ENCODE data around the gene MAP4K1.
"Not testable (repeated sequence)": the region's sequence is repeated elsewhere in the genome, so short reads cannot be mapped to it uniquely, and the experiment has no call there.

MAP4K1 gene

DNA sequence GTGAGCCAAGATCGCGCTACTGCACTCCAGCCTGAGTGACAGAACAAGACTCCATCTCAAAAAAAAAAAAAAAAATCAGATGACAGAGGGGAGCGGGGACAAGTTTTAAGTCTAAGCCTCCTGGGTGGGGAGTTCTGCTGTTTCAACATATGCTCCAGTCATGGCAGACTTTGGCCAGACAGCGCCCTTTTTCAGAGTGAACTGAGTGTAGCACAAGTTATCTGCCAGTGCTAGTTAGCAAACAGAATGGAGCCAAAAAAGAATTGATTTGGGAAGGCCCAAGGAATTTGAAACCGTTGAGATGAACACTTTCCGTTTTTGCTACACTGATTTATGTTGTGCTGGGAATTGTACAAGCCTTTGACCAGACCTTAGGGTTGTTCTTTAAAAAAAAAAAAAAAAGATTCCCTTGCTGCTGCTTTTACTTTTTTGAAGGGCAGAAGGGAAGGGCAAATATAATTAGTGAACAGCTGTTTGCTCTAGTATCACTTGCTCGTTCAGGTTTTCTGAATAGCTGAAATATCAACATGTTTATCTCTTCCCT is 35.3 kb upstream of the MAP4K1 start:
- DNase-seq (ENCODE audit: low read depth in 1 of 2, low spot score in 1 of 2): no peak

DNA sequence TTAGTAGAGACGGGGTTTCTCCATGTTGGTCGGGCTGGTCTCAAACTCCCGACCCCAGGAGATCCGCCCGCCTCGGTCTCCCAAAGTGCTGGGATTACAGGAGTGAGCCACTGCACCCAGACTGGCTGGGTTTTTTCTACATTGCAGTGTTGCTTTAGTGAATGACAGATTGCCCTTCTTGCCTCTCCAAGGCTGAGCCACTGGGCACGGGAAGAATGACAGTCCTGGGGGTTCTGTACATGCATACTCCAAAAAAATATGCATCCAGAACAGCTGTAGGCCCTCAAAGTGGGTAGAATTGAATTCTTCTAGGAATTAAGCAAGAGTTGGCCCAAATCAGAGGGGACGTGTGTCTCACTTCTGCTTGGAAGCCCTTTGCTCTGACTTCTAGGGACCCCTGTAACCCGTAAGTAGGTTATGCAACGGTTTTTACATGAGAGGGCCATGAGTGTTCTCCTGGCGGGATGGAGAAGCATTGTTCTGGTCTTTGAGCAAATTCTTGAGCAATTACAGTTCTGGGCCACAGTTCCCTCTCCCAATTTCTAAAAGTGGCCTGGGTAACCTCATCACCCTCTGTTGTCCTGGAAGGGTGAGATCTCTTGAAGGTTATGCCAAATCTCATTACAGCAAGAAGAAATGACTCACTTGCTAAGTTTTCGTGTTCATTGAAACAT is 33.3 kb upstream of the MAP4K1 start:
- DNase-seq (ENCODE audit: low read depth in 1 of 2, low spot score in 1 of 2): no peak

DNA sequence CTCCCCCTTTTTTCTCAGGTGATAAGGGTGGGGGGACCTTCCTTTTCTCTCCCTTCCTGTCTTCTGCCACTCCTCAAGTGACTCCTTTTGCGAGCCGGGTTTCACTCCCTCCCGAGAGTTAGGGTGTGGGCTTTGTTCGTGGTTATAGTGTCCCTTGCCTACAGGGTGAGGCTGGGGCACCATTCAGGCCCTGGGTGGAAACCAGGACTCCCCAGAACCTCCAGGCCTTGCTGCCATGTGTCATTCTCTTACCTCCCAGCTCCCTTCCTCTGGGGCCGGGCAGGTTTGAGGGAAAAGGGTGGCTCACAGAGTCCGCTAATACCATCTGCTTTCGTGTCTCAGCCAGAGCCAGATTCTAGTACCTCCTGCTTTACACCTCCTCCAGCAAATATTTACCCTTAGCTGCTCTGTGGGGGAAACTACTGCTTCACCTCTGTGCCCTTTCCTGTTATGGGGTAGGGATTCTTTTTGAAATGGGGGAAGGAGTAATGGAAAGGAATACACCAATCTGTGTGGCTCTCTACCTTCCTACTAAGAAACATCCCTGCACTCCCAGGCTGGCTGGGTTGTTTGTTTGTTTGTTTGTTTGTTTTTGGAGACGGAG is 32.5 kb upstream of the MAP4K1 start:
- DNase-seq (ENCODE audit: low read depth in 1 of 2, low spot score in 1 of 2): no peak

DNA sequence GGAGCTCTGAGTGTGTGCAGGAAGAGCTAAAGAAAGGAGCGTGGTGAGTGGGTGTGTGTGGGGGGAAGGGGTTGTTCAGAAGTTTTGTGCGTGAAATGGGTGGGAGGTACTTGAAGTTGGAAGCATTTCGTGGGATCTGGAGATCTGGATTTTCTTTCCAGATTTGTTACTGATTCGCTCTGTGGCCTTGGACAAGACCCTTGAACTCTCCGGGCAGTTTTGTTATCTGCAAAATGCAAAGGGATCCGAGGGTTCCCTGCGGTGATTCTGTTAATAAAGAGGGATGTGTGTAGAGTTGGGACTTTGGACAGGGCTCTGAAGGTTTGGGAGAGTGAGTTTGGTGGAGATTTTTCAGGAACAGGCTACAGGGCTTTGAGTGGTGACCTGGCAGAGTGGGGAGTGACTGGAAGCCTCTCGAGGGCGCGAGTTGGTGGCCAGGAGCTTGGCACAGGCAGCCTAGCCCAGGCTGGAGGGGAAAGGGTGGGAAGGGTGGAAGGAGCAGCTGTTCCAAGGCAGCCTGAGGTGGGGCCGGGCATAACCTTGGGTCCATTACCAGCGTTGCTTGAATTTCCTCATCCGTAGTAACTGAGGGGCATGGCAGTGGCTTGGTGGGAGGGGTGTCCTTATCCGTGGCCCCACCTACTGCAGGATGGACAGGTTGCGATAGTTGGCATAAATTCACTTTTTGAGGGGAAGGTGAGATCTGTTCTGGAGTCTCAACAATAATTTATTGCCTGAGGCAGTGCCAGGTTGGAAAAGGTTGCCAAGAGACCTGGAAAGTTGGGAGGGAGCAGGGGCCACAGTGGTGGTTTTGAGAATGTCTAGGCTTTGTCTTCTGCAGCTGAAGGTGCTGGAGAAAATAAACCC is 31.8 kb upstream of the MAP4K1 start:
- no peak for DNase-seq (ENCODE audit: low read depth in 1 of 2, low spot score in 1 of 2)

DNA sequence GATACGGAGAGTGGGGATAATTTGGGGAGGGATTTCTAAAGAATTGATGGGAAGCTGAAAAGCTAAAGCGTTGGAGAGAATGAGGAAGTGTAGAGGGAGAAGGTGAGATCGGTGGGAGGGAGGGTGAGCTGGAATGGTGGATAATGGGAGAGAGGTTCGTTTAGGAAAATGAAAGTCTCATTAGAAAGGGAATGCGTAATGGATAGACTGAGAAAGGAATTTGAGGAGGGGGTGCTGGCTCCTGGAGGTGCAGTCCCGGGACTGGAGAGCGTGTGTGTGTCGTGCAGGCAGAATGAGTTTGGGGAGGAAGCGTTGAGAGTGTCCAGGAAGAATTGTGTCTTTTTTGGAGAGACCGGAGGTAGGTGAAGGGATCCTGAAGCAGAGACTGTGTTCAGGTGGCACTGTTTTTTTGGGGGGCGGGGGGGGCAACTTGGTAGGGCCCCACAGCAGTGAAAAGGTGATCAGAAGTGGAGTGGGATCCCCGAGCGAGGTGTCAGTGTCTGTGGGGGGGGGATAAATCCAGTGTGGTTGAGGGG is 31.1 kb upstream of the MAP4K1 start:
- no peak for DNase-seq (ENCODE audit: low read depth in 1 of 2, low spot score in 1 of 2)

DNA sequence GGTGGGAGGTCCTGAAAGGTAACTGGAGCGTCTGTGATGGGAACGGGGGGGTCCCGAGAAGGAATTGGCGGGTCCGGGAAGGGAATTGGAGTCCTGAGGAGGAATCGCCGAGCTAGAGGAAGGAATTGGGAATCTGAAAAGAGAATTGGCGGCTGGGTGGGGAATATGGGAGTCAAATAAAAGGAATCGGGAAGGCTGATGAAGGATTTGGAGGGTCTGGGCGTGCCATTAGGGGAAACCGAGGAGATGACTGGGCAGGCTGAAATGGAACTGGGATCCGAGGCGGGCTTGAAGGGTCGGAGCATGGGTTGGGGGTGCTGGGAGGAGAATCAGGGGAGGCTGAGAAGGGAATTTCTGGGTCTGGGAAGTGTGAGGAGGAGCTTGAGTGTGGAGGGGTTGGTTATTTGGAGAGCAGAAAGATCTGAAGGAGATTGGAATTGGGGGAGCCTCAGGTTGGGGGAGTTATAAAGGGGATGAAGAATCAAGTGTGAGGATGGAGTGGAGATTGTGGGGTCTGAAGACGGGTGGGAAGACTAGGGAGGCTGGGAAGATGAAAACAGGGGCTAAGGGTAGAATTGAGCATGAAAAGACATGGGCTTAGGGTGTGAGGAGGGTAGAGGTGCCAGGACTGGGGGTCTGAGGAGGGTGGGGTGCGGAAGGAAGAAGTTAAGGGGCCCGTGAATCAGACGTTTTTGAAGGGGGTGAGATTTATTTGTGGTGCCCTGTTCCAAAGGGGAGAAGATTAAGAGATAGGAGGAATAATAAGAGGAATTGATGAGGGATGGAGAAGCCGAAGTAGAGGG is 30.4 kb upstream of the MAP4K1 start:
- DNase-seq (ENCODE audit: low read depth in 1 of 2, low spot score in 1 of 2): no peak

DNA sequence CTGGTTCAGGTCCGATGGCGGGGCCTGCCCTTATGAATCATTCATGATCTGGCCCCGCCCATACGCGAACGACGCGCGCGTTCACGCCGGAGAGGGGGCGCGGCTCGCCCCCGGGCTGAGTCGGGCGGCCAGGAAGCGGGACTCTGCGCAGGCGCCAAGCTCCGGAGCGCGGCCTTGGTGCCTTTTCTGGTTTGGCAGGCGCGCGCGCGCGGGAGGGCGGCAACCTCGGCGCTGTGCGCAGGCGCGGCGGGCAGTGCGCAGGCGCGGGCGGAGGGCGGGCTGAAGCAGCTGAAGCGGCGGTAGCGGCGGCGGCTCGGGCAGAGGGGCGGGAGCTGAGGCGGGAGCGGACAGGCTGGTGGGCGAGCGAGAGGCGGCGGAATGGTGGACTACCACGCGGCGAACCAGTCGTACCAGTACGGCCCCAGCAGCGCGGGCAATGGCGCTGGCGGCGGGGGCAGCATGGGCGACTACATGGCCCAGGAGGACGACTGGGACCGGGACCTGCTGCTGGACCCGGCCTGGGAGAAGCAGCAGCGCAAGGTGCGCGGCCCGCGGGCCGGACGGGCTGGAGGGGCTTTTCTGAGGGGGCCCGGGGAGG is 29.7 kb upstream of the MAP4K1 start, which contains the start of gene ACTN4:
TSS of gene ACTN4 (plus strand) at position 282 of the 598 bp plus-strand sequence. CDS start at position 379, 97 bp downstream.
- peak; percentile 100 for DNase-seq (ENCODE audit: low read depth in 1 of 2, low spot score in 1 of 2)

DNA sequence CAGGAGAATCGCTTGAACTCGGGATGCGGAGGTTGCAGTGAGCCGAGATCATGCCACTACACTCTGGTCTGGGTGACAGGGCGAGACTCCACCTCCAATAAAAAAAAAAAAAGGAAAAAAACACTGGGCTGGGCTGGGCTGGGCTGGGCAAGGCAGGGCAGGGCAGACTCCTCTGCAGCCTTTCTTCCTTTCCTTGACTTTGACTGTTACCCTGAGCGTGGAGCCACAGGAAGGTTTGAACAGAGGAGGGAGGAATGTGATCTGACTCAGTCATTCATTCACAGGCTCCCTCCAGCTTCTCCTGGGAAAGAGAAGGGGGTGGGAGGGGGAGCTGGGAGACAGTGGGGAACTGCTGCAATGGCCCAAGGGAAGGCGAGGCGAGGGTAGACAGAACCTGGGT is 27.0 kb upstream of the MAP4K1 start:
- DNase-seq (ENCODE audit: low read depth in 1 of 2, low spot score in 1 of 2): no peak

DNA sequence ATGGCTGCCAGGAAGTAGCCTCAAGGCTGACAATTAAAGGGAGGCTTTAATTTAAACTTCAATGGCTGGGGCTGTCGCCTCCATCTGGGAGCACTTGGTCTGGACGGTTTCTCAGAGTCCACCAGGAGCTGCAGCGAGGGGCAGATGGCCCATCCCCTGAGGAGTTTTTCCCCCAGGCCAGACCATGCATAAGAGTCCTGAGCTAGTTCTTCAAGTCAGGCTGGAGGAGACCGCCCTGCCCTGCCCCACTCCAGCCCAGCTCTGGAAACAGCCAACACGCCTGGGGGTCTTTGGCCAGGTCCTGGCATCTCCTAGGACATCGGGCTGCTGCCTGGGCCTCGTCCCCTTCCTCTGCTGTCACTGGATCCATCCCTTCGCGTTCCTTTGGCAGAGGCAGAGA is 24.4 kb upstream of the MAP4K1 start:
- DNase-seq (ENCODE audit: low read depth in 1 of 2, low spot score in 1 of 2): no peak

DNA sequence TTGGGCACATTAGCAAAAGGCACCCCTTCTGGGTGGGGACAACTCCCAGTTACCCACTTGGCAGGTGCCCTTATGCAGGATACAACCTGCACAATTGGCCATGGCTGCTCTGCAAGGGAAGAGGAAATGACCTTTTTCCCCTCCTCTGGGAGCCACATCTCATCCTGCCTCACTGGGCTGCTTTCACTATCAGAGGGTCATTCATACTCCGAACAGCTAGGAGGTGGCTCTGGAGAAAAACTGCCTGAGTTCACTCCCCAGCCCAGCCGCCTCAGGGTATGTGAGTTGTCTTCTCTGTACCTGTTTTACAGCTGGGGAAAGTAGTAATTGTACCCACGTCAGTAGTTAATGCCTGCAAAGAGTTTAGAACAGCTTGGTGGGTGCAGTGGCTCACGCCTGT is 22.6 kb upstream of the MAP4K1 start:
- no peak for DNase-seq (ENCODE audit: low read depth in 1 of 2, low spot score in 1 of 2)

DNA sequence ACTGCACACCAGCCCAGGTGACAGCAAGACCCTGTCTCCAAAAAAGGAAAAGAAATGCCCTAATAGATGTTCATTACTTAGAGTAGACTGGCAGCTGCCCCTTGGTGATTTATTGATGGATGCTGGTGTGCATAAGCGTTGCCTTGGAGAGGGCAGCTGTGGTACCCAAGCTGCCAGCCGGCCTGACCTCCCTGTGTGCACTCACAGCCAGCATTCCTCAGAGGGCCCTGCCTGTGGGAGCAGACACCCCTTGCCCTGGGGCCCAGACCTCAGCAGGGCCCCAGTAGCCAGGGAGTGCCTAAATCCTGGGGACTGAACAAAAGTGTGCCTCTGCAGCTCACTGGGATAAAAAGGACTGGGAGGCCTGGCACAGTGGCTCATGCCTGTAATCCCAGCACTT is 21.9 kb upstream of the MAP4K1 start:
- DNase-seq (ENCODE audit: low read depth in 1 of 2, low spot score in 1 of 2): no peak

DNA sequence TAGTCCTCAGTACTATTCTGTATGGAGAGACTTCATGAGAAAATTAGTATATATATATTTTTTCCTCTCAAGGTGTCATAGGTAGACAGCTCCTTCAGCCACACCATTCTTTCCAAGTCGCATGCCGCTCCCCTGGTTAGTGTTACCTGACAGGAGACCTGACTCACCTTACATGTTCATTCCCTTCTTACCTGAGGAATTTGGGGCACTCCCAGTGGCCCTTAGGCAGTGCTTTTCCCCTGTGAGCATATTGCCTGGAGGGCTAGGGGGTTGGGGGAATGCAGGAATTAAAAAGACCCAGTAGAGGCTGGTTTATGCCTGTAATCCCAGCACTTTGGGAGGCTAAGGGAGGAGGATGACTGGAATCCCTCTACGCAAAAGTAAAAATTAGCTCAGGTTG is 20.7 kb upstream of the MAP4K1 start:
- DNase-seq (ENCODE audit: low read depth in 1 of 2, low spot score in 1 of 2): no peak

DNA sequence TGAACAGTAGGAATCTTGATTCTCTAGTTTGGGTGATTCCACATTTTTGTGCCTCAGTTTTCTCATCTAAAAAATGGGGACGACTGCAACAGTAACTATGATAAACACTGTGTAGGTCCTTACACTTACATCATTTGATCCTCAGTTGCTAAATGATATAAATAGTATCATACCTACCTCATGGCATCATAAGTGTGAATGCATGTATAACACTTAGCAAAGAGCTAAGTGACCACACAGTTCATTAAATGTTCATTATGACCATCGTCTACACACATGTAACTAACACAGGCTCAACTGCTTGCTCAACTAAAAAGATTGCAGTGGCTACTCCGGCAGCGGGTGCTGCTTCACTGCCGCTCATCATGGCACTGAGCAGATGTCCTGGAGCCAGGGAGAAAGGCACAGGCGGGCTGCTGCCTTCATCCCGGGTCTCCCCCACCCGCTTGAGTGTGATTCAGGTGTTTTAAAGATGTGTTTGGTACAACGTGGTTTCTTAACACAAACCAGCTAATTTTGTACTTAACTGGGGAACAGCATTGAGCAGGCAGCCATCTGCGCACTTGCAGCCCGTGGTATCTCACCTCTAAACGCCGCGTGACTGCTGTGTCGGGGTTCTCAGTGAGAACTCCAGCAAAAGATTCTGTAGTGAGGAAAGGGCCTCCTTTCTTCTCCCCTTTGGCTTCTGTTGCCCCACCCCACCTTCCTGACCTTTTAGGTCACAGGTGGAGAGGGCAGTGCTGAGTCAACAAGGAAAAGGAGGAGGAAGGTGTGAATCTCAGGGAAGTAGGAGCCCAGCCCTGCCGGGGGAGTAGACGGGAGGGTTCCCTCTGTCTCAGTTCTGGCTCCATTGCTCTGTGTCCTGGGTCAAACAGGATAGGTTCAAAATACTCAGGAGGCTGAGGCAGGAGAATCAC is 18.0 kb upstream of the MAP4K1 start:
- no peak for DNase-seq (ENCODE audit: low read depth in 1 of 2, low spot score in 1 of 2)

DNA sequence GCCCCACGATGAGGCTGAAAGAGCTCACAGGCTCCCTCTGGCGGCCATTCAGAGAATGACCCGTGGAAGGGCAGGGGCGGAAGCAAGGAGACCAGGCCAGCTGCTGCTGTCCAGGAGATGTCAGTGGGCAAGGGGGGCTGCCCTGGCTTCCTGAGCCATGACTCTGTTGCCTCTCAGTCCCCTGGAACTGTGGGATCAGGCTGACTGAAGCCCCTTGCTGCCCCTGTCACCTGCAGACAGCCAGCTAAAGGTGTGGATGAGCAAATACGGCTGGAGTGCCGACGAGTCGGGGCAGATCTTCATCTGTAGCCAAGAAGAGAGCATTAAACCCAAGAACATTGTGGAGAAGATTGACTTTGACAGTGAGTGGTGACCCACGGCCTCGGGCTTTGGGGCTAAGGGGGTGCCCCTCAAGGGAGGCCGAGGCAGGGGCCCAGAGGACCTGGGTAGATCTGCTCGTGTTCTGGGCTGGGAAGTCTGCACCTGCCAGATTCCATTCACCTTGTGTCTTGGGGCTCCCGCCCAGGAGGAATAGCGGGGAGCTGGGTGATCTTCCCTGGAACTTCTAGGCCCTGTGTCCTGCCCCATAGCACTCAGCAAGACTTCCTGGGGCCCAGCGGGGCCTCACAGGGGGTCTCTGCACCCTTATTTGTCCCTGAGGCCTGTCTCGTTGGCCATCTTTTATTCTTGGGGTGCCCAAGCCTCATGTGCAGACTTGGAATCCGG is 17.2 kb upstream of the MAP4K1 start:
- peak; percentile 61 for DNase-seq (ENCODE audit: low read depth in 1 of 2, low spot score in 1 of 2)

DNA sequence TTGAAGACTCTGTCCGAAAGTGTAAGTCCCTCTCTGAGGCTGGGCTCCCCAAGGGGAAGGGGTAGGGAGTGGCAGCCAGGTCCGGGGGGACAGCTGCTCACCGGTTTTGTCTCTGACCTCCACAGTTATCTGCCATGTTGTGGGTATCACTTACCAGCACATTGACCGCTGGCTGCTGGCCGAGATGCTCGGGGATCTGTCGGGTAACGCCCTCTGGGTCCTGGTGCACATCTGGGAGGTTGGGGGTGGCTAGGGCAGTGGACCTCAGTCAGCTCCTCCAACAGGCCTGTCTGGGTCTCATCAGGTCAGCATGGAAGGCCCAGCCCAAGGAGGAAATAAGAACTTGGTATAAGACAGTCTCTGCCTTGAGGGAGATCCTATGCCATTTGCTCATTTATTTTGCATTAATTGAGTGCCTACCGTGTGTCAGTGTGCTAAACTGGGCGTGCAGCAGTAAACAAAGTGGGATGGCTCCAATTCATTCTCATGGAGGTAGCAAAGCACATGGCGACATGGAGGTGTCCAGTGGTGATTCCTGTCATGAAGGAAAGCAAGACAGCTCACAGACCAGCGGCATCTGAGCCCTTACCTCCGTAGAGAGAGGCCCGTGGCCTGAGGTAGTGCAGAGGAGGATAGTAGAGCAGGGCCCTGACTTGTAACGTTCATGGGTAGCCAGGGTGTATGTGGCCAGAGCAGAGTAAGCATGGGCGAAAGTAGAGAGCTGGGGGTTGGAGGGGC is 14.9 kb upstream of the MAP4K1 start:
- no peak for DNase-seq (ENCODE audit: low read depth in 1 of 2, low spot score in 1 of 2)

DNA sequence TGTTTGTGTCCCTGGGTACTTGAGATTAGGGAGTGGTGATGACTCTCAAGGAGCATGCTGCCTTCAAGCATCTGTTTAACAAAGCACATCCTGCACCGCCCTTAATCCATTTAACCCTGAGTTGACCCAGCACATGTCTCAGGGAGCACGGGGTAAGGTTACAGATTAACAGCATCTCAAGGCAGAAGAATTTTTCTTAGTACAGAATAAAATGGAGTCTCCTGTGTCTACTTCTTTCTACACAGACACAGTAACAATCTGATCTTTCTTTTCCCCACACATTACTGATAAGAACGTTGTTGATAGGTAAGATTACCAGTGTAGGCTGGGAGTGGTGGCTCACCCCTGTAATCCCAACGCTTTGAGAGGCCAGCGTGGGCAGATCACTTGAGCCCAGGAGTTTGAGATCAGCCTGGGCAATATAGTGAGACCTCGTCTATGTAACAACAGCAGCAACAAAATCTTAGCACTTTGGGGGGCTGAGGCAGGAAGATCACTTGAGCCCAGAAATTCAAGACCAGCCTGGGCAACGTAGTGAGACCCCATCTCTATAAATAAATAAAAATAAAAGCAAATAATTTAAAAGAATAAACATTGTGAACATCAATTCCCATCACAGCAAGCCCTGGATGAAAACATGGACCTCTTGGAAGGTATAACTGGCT is 14.2 kb upstream of the MAP4K1 start:
- DNase-seq (ENCODE audit: low read depth in 1 of 2, low spot score in 1 of 2): not testable (repeated sequence)

DNA sequence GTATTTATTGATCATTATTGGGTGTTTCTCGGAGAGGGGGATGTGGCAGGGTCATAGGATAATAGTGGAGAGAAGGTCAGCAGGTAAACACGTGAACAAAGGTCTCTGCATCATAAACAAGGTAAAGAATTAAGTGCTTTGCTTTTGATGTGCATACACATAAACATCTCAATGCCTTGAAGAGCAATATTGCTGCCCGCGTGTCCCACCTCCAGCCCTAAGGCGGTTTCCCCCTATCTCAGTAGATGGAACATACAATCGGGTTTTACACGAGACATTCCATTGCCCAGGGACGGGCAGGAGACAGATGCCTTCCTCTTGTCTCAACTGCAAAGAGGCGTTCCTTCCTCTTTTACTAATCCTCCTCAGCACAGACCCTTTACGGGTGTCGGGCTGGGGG is 13.5 kb upstream of the MAP4K1 start:
- DNase-seq (ENCODE audit: low read depth in 1 of 2, low spot score in 1 of 2): not testable (repeated sequence)
